ENCODE measurements around the gene FOXJ3.

FOXJ3 gene

GRCh38 chr1:42144711-42145388, 190.2 kb downstream of the FOXJ3 start:
- no peak for DNase-seq (ENCODE audit: low read depth in 2 of 2)

GRCh38 chr1:42143896-42144710, 190.9 kb downstream of the FOXJ3 start:
- no peak for DNase-seq (ENCODE audit: low read depth in 2 of 2)

GRCh38 chr1:42142894-42143675, 191.9 kb downstream of the FOXJ3 start:
- DNase-seq (ENCODE audit: low read depth in 2 of 2): no peak

- DNase-seq (ENCODE audit: low read depth in 2 of 2): no peak
These were observed 193.1 kb downstream of the FOXJ3 start for GRCh38 chr1:42141978-42142377.

- DNase-seq (ENCODE audit: low read depth in 2 of 2): no peak
These were observed 194.8 kb downstream of the FOXJ3 start for GRCh38 chr1:42140191-42140590.

GRCh38 chr1:42139444-42139843, 195.6 kb downstream of the FOXJ3 start:
- no peak for DNase-seq (ENCODE audit: low read depth in 2 of 2)

- no peak for DNase-seq (ENCODE audit: low read depth in 2 of 2)
These were observed 196.4 kb downstream of the FOXJ3 start for GRCh38 chr1:42138586-42138985.

GRCh38 chr1:42137766-42138165, 197.3 kb downstream of the FOXJ3 start:
- no peak for DNase-seq (ENCODE audit: low read depth in 2 of 2)

GRCh38 chr1:42136466-42136865, 198.6 kb downstream of the FOXJ3 start:
- no peak for DNase-seq (ENCODE audit: low read depth in 2 of 2)

- no peak for DNase-seq (ENCODE audit: low read depth in 2 of 2)
These were observed 199.6 kb downstream of the FOXJ3 start for GRCh38 chr1:42135426-42135825.

- DNase-seq (ENCODE audit: low read depth in 2 of 2): no peak
These were observed 201.1 kb downstream of the FOXJ3 start for GRCh38 chr1:42133809-42134526.

GRCh38 chr1:42133390-42133789, 201.6 kb downstream of the FOXJ3 start:
- DNase-seq (ENCODE audit: low read depth in 2 of 2): no peak

- no peak for DNase-seq (ENCODE audit: low read depth in 2 of 2)
These were observed 204.9 kb downstream of the FOXJ3 start for GRCh38 chr1:42130061-42130660.

- no peak for DNase-seq (ENCODE audit: low read depth in 2 of 2)
These were observed 206.1 kb downstream of the FOXJ3 start for GRCh38 chr1:42128964-42129363.

GRCh38 chr1:42128499-42128898, 206.5 kb downstream of the FOXJ3 start:
- no peak for DNase-seq (ENCODE audit: low read depth in 2 of 2)

- DNase-seq (ENCODE audit: low read depth in 2 of 2): no peak
These were observed 207.3 kb downstream of the FOXJ3 start for GRCh38 chr1:42127767-42128166.
